Left lung (tissue), 10 donors: ENCODE data around the gene CADM2. TPM values are rescaled to one million over a fixed set of nuclear protein-coding genes. Genes with fewer than 3 reads are reported as not detected.

Experiments used
- ATAC-seq: fragments of 200-7000 bp; cut with Tn5 transposase; one replicate; pipeline ENCODE4 v1.9.1; 2020; ENCODE audit warnings: moderate library complexity
- DNase-seq, 4 donors: peaks; one replicate each; pipeline ENCODE4 v3.0.0-alpha.2; 2013 to 2020
- H3K27ac ChIP-seq, 2 donors: fragments of 200-600 bp; sonication (generic) in 1 of 2; one replicate each; pipeline versions ENCODE4 v1.5.0 to v1.8.0; 2020 to 2021
- H3K27me3 ChIP-seq, 2 donors: fragments of 200-600 bp; sonication (generic) in 1 of 2; one replicate each; pipeline versions ENCODE4 v1.5.0 to v1.8.0; 2020 to 2021
- H3K36me3 ChIP-seq, 2 donors: fragments of 200-600 bp; sonication (generic) in 1 of 2; one replicate each; pipeline versions ENCODE4 v1.5.0 to v1.8.0; 2020 to 2021
- H3K4me1 ChIP-seq, 2 donors: fragments of 200-600 bp; one replicate each; pipeline ENCODE4 v1.8.0; 2021
- H3K4me3 ChIP-seq, 2 donors: fragments of 200-600 bp; sonication (generic) in 1 of 2; one replicate each; pipeline versions ENCODE4 v1.5.0 to v1.8.0; 2020 to 2021; ENCODE audit warnings: mild to moderate bottlenecking in 1 of 2
- H3K9me3 ChIP-seq, 2 donors: fragments of 200-600 bp; sonication (generic) in 1 of 2; one replicate each; pipeline versions ENCODE4 v1.5.0 to v1.8.0; 2020 to 2021
- intact Hi-C, 2 donors: fragments of 100-400 bp; cut with DNase I; formaldehyde crosslinking; loops; one replicate each; pipeline versions ENCODE4 v1.11.2 to v1.14.2; 2022
- polyA plus RNA-seq, 6 donors: library from polyadenylated mRNA; unstranded; fragments of 120-200 nt; gene quantifications; one replicate each; pipeline ENCODE4 v1.2.1, GENCODE V29; 2013; ENCODE audit not compliant: insufficient read length in 6 of 6
- total RNA-seq, 2 donors: library from RNA; stranded (reverse); fragmentation: NEBNext Ultra II Directional; extraction: Animal tissue kit (Norgen Biotek cat#: 25700); gene quantifications; one replicate each; pipeline ENCODE4 v1.2.1, GENCODE V29; 2021
- TF ChIP-seq, protein P1 (sequence below), 2 donors: fragments of 200-600 bp; sonication (generic) in 1 of 2; IDR thresholded peaks; one replicate each; pipeline versions ENCODE4 v1.5.0 to v1.8.0; 2021; ENCODE audit warnings: antibody characterized with exemption in 2 of 2
- donor health status: DM: no; HTN: yes; CAD: no.
- donor health status: DM: no; HTN: no; CAD: no.

Gene CADM2
- total and polyA plus RNA-seq, 8 donors: 0.16 to 2.3 (median 0.74) TPM

DNA sequence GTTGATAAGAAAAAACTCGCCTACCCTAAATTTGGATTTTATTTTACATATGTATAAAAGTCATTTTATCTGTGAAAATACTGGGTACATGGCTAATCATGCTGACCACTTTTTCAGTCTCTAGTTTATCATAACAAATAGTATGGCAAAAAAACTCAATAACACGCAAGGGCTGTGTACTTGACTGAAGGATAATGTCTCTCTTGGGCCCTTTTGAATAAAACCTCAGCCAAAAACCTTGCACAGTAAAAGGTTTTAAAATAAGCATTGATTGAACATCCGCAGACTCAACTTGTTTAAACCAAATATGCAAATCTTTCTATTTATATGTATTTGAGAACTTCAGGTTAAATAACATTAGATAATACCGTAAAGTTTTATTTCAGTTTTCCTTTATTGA is 285.3 kb downstream of the CADM2 start:
- intact Hi-C loops: no loop called here
- no peak for ATAC-seq

DNA sequence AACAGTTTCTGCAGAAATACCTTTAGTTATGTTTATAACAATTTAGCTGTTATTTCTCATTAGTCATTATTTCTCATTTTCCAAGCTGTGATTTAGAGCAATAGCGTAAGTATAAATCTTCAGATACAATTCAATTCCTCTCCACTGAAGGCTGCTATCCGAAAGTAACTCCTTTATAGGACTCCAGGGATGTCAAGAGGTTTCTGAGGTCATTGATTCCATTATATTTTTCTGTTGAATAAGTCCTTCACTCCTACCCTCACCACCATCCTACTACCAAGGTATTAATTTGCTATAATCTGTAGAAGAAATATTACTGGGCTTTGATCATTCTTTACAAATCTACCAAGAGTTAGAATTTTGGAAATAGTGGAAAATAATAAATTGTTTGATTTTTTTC is 285.7 kb downstream of the CADM2 start:
- Histone ChIP-seq H3K4me3 (no peak overlapping the region), H3K27me3 (no peaks in the 10 kb centered on the region), H3K27ac (no peak overlapping the region), H3K9me3 (no peaks in the 10 kb centered on the region), H3K4me1 (no peaks in the 10 kb centered on the region), H3K36me3 (no peaks in the 10 kb centered on the region)
- TF ChIP-seq, protein P1, sequence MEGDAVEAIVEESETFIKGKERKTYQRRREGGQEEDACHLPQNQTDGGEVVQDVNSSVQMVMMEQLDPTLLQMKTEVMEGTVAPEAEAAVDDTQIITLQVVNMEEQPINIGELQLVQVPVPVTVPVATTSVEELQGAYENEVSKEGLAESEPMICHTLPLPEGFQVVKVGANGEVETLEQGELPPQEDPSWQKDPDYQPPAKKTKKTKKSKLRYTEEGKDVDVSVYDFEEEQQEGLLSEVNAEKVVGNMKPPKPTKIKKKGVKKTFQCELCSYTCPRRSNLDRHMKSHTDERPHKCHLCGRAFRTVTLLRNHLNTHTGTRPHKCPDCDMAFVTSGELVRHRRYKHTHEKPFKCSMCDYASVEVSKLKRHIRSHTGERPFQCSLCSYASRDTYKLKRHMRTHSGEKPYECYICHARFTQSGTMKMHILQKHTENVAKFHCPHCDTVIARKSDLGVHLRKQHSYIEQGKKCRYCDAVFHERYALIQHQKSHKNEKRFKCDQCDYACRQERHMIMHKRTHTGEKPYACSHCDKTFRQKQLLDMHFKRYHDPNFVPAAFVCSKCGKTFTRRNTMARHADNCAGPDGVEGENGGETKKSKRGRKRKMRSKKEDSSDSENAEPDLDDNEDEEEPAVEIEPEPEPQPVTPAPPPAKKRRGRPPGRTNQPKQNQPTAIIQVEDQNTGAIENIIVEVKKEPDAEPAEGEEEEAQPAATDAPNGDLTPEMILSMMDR (IDR thresholded peaks at IDR 0.05): no peak
- intact Hi-C loops: no loop called here
- DNase-seq (no peak), ATAC-seq (no peak)

More for the DNA sequence above, 285.3 kb downstream of the CADM2 start:
- TF ChIP-seq, protein P1 (IDR thresholded peaks at IDR 0.05): no peak
- no peak overlapping the region for H3K27ac ChIP-seq
- no peaks in the 10 kb centered on the region for H3K9me3 ChIP-seq
- H3K4me1 ChIP-seq: no peaks in the 10 kb centered on the region
- H3K4me3 ChIP-seq: no peak overlapping the region
- H3K27me3 ChIP-seq: no peaks in the 10 kb centered on the region
- no peak for DNase-seq
- H3K36me3 ChIP-seq: no peaks in the 10 kb centered on the region

DNA sequence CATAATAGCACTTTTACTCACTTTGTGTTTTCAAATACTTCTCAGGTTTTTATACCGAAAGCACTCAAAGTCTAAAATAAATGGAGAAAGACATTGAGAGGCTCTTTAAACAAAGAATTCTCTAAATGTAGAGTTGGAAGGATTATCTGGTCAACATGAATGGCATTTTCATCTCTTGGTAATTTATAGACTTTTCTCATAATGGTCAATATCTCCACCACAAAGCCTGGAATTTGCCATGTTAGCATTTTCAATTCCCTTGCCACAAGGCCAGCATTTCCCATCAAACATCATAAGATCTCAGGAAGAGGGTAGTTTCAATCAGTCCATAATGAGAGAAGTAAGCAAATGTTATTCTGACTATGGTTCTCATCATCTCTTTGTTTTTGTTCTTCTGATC is 293.0 kb downstream of the CADM2 start:
- TF ChIP-seq, protein P1 (IDR thresholded peaks at IDR 0.05): no peak
- no peaks in the 10 kb centered on the region for H3K36me3 ChIP-seq
- H3K9me3 ChIP-seq: no peaks in the 10 kb centered on the region
- no peak for ATAC-seq
- H3K4me3 ChIP-seq: no peak overlapping the region
- H3K4me1 ChIP-seq: no peaks in the 10 kb centered on the region
- intact Hi-C loops: no loop called here
- H3K27me3 ChIP-seq: no peaks in the 10 kb centered on the region
- DNase-seq: no peak
- H3K27ac ChIP-seq: no peak overlapping the region

DNA sequence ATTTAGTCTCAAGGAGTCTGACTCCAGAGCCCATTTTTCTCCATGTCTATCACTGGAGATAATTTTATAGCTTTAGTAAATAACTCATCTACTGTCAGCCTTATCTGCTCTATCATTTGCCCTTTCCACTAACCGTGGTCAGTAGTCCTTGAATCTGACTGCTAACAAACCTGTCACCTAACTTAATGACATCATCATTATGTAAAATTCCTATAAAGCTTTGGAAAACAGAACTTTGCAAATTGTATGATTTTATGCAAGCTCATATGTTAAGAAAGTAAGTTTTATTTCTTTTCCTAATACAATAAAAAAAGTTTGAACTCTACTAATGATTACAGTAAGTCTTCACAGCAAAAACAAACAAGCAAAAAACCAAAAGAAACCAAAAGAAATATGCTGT is 293.9 kb downstream of the CADM2 start:
- no peak overlapping the region for H3K27ac ChIP-seq
- DNase-seq: no peak
- no peaks in the 10 kb centered on the region for H3K27me3 ChIP-seq
- TF ChIP-seq, protein P1 (IDR thresholded peaks at IDR 0.05): no peak
- no peaks in the 10 kb centered on the region for H3K36me3 ChIP-seq
- intact Hi-C loops: no loop called here
- no peaks in the 10 kb centered on the region for H3K4me1 ChIP-seq
- H3K4me3 ChIP-seq: no peak overlapping the region
- ATAC-seq: no peak
- no peaks in the 10 kb centered on the region for H3K9me3 ChIP-seq

DNA sequence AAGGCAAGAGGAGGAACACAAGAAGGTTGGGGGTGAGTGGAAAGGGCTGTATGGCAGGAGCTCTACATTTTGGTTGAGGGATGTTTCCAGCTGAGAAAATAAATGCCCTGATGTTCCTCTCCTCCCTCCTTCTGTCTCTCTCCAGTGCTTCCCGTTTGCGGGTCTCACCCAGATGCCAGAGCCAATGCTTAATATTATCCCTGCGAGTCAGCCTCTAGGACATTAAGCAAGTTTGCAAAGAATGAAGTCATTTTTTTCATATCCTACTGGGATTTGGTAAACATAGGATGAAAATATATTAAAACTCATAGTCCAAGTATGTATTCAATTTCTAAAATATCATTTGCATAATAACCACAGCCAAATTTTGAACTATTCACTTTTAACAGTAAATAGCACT is 295.9 kb downstream of the CADM2 start:
- ATAC-seq (no peak), DNase-seq (no peak)
- Histone ChIP-seq H3K4me3 (no peak overlapping the region), H3K9me3 (no peaks in the 10 kb centered on the region), H3K27ac (no peak overlapping the region), H3K36me3 (no peaks in the 10 kb centered on the region), H3K27me3 (no peaks in the 10 kb centered on the region), H3K4me1 (no peaks in the 10 kb centered on the region)
- TF ChIP-seq, protein P1 (IDR thresholded peaks at IDR 0.05): no peak
- intact Hi-C loops: no loop called here
